Measurements from ENCODE around the gene SETD4. TPM values are rescaled to one million over a fixed set of nuclear protein-coding genes. Genes with fewer than 3 reads are reported as not detected.
A peak's percentile ranks its signal among the peaks of the same experiment; 100 is the strongest.

SETD4 gene
- total RNA-seq, 1 experiment from 2014 or later = 12.5 TPM

- no peak for DNase-seq
- Histone ChIP-seq H3K4me2 (ENCODE audit: low read length) (no peak overlapping the region), H3K9me2 (replicated peaks; ENCODE audit: low read length) (no peaks in the 10 kb centered on the region), H3K9ac (ENCODE audit: low read length) (no peak overlapping the region), H3K36me3 (ENCODE audit: low read depth, low read length) (no peaks in the 10 kb centered on the region), H3K27me3 (ENCODE audit: low read length) (no peaks in the 10 kb centered on the region), H4K20me1 (ENCODE audit: low read length) (no peaks in the 10 kb centered on the region), H3K9me3 (ENCODE audit: low read length) (0 out of 2 replicates have a peak, but pooled peaks cover 6% of the 10 kb centered on the region), H3K27ac (ENCODE audit: low read length) (no peak overlapping the region), H3K79me2 (ENCODE audit: low read length) (peaks cover 12% of the 10 kb centered on the region), H2AFZ (ENCODE audit: low read length) (no peak overlapping the region), H3K4me1 (ENCODE audit: insufficient read depth, low read length) (peaks cover 15% of the 10 kb centered on the region), H3K4me3 (ENCODE audit: low read length) (no peak overlapping the region), H3F3A (ENCODE audit: low read length, unreplicated experiment) (no peaks in the 10 kb centered on the region)
- BruUV-seq (replicated peaks) = no TSS peak
- CTCF ChIA-PET = no interaction called here
- TF ChIP-seq EZH2 (IDR thresholded peaks at IDR 0.05; ENCODE audit: low read length, unreplicated experiment) = no peak
- TF ChIP-seq, protein P1, sequence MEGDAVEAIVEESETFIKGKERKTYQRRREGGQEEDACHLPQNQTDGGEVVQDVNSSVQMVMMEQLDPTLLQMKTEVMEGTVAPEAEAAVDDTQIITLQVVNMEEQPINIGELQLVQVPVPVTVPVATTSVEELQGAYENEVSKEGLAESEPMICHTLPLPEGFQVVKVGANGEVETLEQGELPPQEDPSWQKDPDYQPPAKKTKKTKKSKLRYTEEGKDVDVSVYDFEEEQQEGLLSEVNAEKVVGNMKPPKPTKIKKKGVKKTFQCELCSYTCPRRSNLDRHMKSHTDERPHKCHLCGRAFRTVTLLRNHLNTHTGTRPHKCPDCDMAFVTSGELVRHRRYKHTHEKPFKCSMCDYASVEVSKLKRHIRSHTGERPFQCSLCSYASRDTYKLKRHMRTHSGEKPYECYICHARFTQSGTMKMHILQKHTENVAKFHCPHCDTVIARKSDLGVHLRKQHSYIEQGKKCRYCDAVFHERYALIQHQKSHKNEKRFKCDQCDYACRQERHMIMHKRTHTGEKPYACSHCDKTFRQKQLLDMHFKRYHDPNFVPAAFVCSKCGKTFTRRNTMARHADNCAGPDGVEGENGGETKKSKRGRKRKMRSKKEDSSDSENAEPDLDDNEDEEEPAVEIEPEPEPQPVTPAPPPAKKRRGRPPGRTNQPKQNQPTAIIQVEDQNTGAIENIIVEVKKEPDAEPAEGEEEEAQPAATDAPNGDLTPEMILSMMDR (conservative IDR thresholded peaks at IDR 0.05; ENCODE audit: low read depth, low read length) = no peak
- no peak for TF ChIP-seq EZH2phosphoT487 (IDR thresholded peaks at IDR 0.05; ENCODE audit: borderline replicate concordance, low read length)
- no peak for ATAC-seq
- POLR2A ChIA-PET (ENCODE audit: unreplicated experiment) = no interaction called here
- intact Hi-C loops (cut with micrococcal nuclease) = loop anchor here (10.0 kb wide), 1 partner anchor 141 kb away; no protein-coding TSS in a partner anchor
These were observed 3.2 kb upstream of the SETD4 start for GRCh38 chr21:36063375-36064084.

- no peaks in the 10 kb centered on the region for H3F3A ChIP-seq (ENCODE audit: low read length, unreplicated experiment)
- POLR2A ChIA-PET (ENCODE audit: unreplicated experiment) = no interaction called here
- CTCF ChIA-PET = no interaction called here
- no peaks in the 10 kb centered on the region for H3K27me3 ChIP-seq (ENCODE audit: low read length)
- no peaks in the 10 kb centered on the region for H4K20me1 ChIP-seq (ENCODE audit: low read length)
- DNase-seq (no peak), ATAC-seq (no peak)
- H3K9me2 ChIP-seq (replicated peaks; ENCODE audit: low read length) = no peaks in the 10 kb centered on the region
- H2AFZ ChIP-seq (ENCODE audit: low read length) = no peak overlapping the region
- no peak overlapping the region for H3K4me2 ChIP-seq (ENCODE audit: low read length)
- peaks cover 17% of the 10 kb centered on the region for H3K36me3 ChIP-seq (ENCODE audit: low read depth, low read length)
- intact Hi-C loops (cut with micrococcal nuclease) = loop anchor here (10.0 kb wide), 1 partner anchor 143 kb away; no protein-coding TSS in a partner anchor
- peaks cover 31% of the 10 kb centered on the region for H3K79me2 ChIP-seq (ENCODE audit: low read length)
- no peak overlapping the region for H3K27ac ChIP-seq (ENCODE audit: low read length)
- peaks cover 25% of the 10 kb centered on the region for H3K4me1 ChIP-seq (ENCODE audit: insufficient read depth, low read length)
- BruUV-seq (replicated peaks) = no TSS peak
- no peak overlapping the region for H3K4me3 ChIP-seq (ENCODE audit: low read length)
- no peak for TF ChIP-seq EZH2phosphoT487 (IDR thresholded peaks at IDR 0.05; ENCODE audit: borderline replicate concordance, low read length)
- no peak for TF ChIP-seq EZH2 (IDR thresholded peaks at IDR 0.05; ENCODE audit: low read length, unreplicated experiment)
- H3K9me3 ChIP-seq (ENCODE audit: low read length) = no peaks in the 10 kb centered on the region
- H3K9ac ChIP-seq (ENCODE audit: low read length) = no peak overlapping the region
These were observed 1.1 kb upstream of the SETD4 start for GRCh38 chr21:36061445-36061844.

- H3K4me2 ChIP-seq (ENCODE audit: low read length) = peak overlapping the region; percentile 80
- POLR2A ChIA-PET (ENCODE audit: unreplicated experiment) = interaction anchor here (0.6 to 1.2 kb wide), 7 partner anchors 10 to 277 kb away, joined by 3 to 11 read pairs (median 3); partner anchors contain the start of genes CBR1 and MORC3
- no peaks in the 10 kb centered on the region for H3K9me3 ChIP-seq (ENCODE audit: low read length)
- DNase-seq (no peak), ATAC-seq (peak; percentile 60)
- H3F3A ChIP-seq (ENCODE audit: low read length, unreplicated experiment) = no peaks in the 10 kb centered on the region
- H3K27ac ChIP-seq (ENCODE audit: low read length) = peak overlapping the region; percentile 84
- H2AFZ ChIP-seq (ENCODE audit: low read length) = peak overlapping the region; percentile 82
- no peaks in the 10 kb centered on the region for H4K20me1 ChIP-seq (ENCODE audit: low read length)
- peaks cover 31% of the 10 kb centered on the region for H3K36me3 ChIP-seq (ENCODE audit: low read depth, low read length)
- TF ChIP-seq EZH2 (IDR thresholded peaks at IDR 0.05; ENCODE audit: low read length, unreplicated experiment) (no peak), EZH2phosphoT487 (IDR thresholded peaks at IDR 0.05; ENCODE audit: borderline replicate concordance, low read length) (no peak)
- TF ChIP-seq, protein P1 (conservative IDR thresholded peaks at IDR 0.05; ENCODE audit: low read depth, low read length) = no peak
- no peaks in the 10 kb centered on the region for H3K9me2 ChIP-seq (replicated peaks; ENCODE audit: low read length)
- peaks cover 37% of the 10 kb centered on the region for H3K79me2 ChIP-seq (ENCODE audit: low read length)
- peak overlapping the region; percentile 87 for H3K4me3 ChIP-seq (ENCODE audit: low read length)
- BruUV-seq (replicated peaks) = no TSS peak
- H3K9ac ChIP-seq (ENCODE audit: low read length) = peak overlapping the region; percentile 83
- H3K4me1 ChIP-seq (ENCODE audit: insufficient read depth, low read length) = peaks cover 21% of the 10 kb centered on the region
- intact Hi-C loops (cut with micrococcal nuclease) = loop anchor here (1.0 to 10.0 kb wide), 2 partner anchors 53 to 145 kb away; no protein-coding TSS in a partner anchor
- CTCF ChIA-PET = no interaction called here
- no peaks in the 10 kb centered on the region for H3K27me3 ChIP-seq (ENCODE audit: low read length)
These were observed 535 bp downstream of the SETD4 start for GRCh38 chr21:36059823-36060158.
